ENCODE data around the gene PPFIA3. TPM values are rescaled to one million over a fixed set of nuclear protein-coding genes. Genes with fewer than 3 reads are reported as not detected.

The PPFIA3 gene
- total RNA-seq, 1 experiment from 2014 or later: 8.3 TPM

GRCh38 chr19:49136771-49137171 is 17.4 kb downstream of the PPFIA3 start:
- Histone ChIP-seq H2AFZ (no peak overlapping the region), H3K9me2 (ENCODE audit: insufficient read depth) (no peaks in the 10 kb centered on the region), H3K4me1 (replicated peaks; ENCODE audit: insufficient read depth) (no peaks in the 10 kb centered on the region), H3K9me3 (ENCODE audit: insufficient read depth, low read depth) (no peaks in the 10 kb centered on the region), H3K4me2 (no peak overlapping the region), H3K79me2 (ENCODE audit: low read depth) (no peaks in the 10 kb centered on the region), H3K4me3 (no peak overlapping the region), H3K27me3 (ENCODE audit: insufficient read depth, low read depth) (no peaks in the 10 kb centered on the region), H3F3A (ENCODE audit: insufficient read depth, low read depth) (peaks cover 3% of the 10 kb centered on the region; the same call in 1 of the 2 replicates), H3K27ac (no peak overlapping the region), H3K36me3 (ENCODE audit: low read depth) (no peaks in the 10 kb centered on the region), H4K20me1 (ENCODE audit: insufficient read depth) (no peaks in the 10 kb centered on the region)
- CTCF ChIA-PET: no interaction called here
- POLR2A ChIA-PET (ENCODE audit: unreplicated experiment): no interaction called here
- DNase-seq: peak in 1 of 2 experiments; percentile 32
- intact Hi-C loops (cut with micrococcal nuclease; ENCODE audit: unreplicated experiment): no loop called here
- TF ChIP-seq EZH2 (IDR thresholded peaks at IDR 0.05; ENCODE audit: low read depth): no peak
- no peak for TF ChIP-seq CTCF (conservative IDR thresholded peaks at IDR 0.05)
- BruUV-seq (replicated peaks): no TSS peak

GRCh38 chr19:49140951-49141350 is 21.6 kb downstream of the PPFIA3 start:
- Histone ChIP-seq H3K4me1 (replicated peaks; ENCODE audit: insufficient read depth) (no peaks in the 10 kb centered on the region), H3K79me2 (ENCODE audit: low read depth) (no peaks in the 10 kb centered on the region), H3K9me3 (ENCODE audit: insufficient read depth, low read depth) (no peaks in the 10 kb centered on the region), H3K4me3 (no peak overlapping the region), H3F3A (ENCODE audit: insufficient read depth, low read depth) (peaks cover 7% of the 10 kb centered on the region; the same call in 1 of the 2 replicates), H3K36me3 (ENCODE audit: low read depth) (no peaks in the 10 kb centered on the region), H3K4me2 (no peak overlapping the region), H3K27me3 (ENCODE audit: insufficient read depth, low read depth) (no peaks in the 10 kb centered on the region), H4K20me1 (ENCODE audit: insufficient read depth) (no peaks in the 10 kb centered on the region), H2AFZ (no peak overlapping the region), H3K9me2 (ENCODE audit: insufficient read depth) (no peaks in the 10 kb centered on the region), H3K27ac (no peak overlapping the region)
- no TSS peak for BruUV-seq (replicated peaks)
- CTCF ChIA-PET: no interaction called here
- TF ChIP-seq EZH2 (IDR thresholded peaks at IDR 0.05; ENCODE audit: low read depth) (no peak), CTCF (conservative IDR thresholded peaks at IDR 0.05) (no peak)
- POLR2A ChIA-PET (ENCODE audit: unreplicated experiment): no interaction called here
- intact Hi-C loops (cut with micrococcal nuclease; ENCODE audit: unreplicated experiment): no loop called here
- no peak for DNase-seq

GRCh38 chr19:49141352-49141751 is 22.0 kb downstream of the PPFIA3 start:
- H3K27ac ChIP-seq: no peak overlapping the region
- H2AFZ ChIP-seq: no peak overlapping the region
- H3K9me3 ChIP-seq (ENCODE audit: insufficient read depth, low read depth): no peaks in the 10 kb centered on the region
- intact Hi-C loops (cut with micrococcal nuclease; ENCODE audit: unreplicated experiment): no loop called here
- no peaks in the 10 kb centered on the region for H3K27me3 ChIP-seq (ENCODE audit: insufficient read depth, low read depth)
- H3K4me1 ChIP-seq (replicated peaks; ENCODE audit: insufficient read depth): no peaks in the 10 kb centered on the region
- DNase-seq: no peak
- no peak overlapping the region for H3K4me2 ChIP-seq
- TF ChIP-seq EZH2 (IDR thresholded peaks at IDR 0.05; ENCODE audit: low read depth): no peak
- no peak for TF ChIP-seq CTCF (conservative IDR thresholded peaks at IDR 0.05)
- H4K20me1 ChIP-seq (ENCODE audit: insufficient read depth): no peaks in the 10 kb centered on the region
- ChIA-PET POLR2A (ENCODE audit: unreplicated experiment) (no interaction called here), CTCF (no interaction called here)
- peaks cover 8% of the 10 kb centered on the region; the same call in 1 of the 2 replicates for H3F3A ChIP-seq (ENCODE audit: insufficient read depth, low read depth)
- no peaks in the 10 kb centered on the region for H3K36me3 ChIP-seq (ENCODE audit: low read depth)
- no peak overlapping the region for H3K4me3 ChIP-seq
- no peaks in the 10 kb centered on the region for H3K9me2 ChIP-seq (ENCODE audit: insufficient read depth)
- H3K79me2 ChIP-seq (ENCODE audit: low read depth): no peaks in the 10 kb centered on the region
- BruUV-seq (replicated peaks): no TSS peak
